GM12865 (cell line): ENCODE data around the gene FXYD7.

Source experiments
- DNase-seq: peaks from one replicate; pipeline ENCODE4 v3.0.0; 2010; ENCODE audit warnings: low read depth
- H3K4me3 ChIP-seq: 2 replicates; pipeline ENCODE4 v1.5.1; 2011; ENCODE audit warnings: mild to moderate bottlenecking, low read depth, low read length, control low read depth
- CTCF ChIP-seq: IDR thresholded peaks from 2 replicates; pipeline ENCODE4 v1.5.1; 2011; ENCODE audit warnings: low read length, control low read depth, low read depth, inconsistent platforms; ENCODE audit not compliant: insufficient read depth; ENCODE audit errors: missing control alignments

The FXYD7 gene

GRCh38 chr19:35110974-35111373, 32.1 kb upstream of the FXYD7 start:
- no peak for TF ChIP-seq CTCF
- no peak for DNase-seq
- no peak overlapping the region for H3K4me3 ChIP-seq

- no peak overlapping the region for H3K4me3 ChIP-seq
- no peak for DNase-seq
- no peak for TF ChIP-seq CTCF
Observed at GRCh38 chr19:35112995-35113688, 29.9 kb upstream of the FXYD7 start.

- DNase-seq: peak; percentile 69
- peak; percentile 99 for TF ChIP-seq CTCF
- H3K4me3 ChIP-seq: no peak overlapping the region
Observed at GRCh38 chr19:35114353-35115176, 28.5 kb upstream of the FXYD7 start.

GRCh38 chr19:35115177-35115951, 27.7 kb upstream of the FXYD7 start, which contains the start of gene FXYD3:
FXYD3 (plus strand) TSS chr19:35115823; CDS start chr19:35119377, 3,554 bp downstream.
- DNase-seq: no peak
- no peak within 1 kb of the TSS for H3K4me3 ChIP-seq
- no peak for TF ChIP-seq CTCF

- no peak overlapping the region for H3K4me3 ChIP-seq
- DNase-seq: no peak
- TF ChIP-seq CTCF: no peak
Observed at GRCh38 chr19:35116072-35116801, 26.8 kb upstream of the FXYD7 start.

- TF ChIP-seq CTCF: no peak
- no peak overlapping the region for H3K4me3 ChIP-seq
- DNase-seq: no peak
Observed at GRCh38 chr19:35117116-35117515, 25.9 kb upstream of the FXYD7 start.
